HG03460 (cell line): Measurements from ENCODE around the gene FXYD4.
"Not testable (repeated sequence)": the region's sequence is repeated elsewhere in the genome, so short reads cannot be mapped to it uniquely, and the experiment has no call there.

Experiments
- ATAC-seq: cut with Tn5 transposase; IDR thresholded peaks from one replicate; pipeline ENCODE4 v1.9.1; 2021; ENCODE audit not compliant: unreplicated experiment

The FXYD4 gene

DNA sequence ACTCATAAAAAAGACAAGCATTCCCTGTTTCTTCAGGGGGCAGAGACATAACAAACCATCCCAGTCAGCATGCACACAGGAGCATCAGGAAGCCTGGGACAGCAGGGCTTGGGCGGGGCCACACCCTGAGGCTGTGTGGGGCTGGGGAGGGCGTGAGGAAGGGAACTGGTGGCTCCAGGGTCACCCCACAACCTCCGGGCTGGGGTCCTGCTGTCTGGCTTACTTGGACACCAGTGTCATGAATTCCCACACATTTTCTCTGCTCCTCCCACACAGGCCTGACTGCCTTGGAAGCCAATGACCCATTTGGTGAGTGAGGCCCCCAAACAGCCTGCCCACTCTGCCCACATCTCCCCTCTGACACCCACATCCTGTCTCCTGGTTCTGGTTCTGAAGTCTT lies 2.8 kb downstream of the FXYD4 start:
- no peak for ATAC-seq

- no peak for ATAC-seq
Observed at GRCh38 chr10:43375401-43376020, 4.1 kb downstream of the FXYD4 start.

- no peak for ATAC-seq
Observed at GRCh38 chr10:43376046-43376635, 4.7 kb downstream of the FXYD4 start.

GRCh38 chr10:43376828-43377423 lies 5.5 kb downstream of the FXYD4 start:
- no peak for ATAC-seq

DNA sequence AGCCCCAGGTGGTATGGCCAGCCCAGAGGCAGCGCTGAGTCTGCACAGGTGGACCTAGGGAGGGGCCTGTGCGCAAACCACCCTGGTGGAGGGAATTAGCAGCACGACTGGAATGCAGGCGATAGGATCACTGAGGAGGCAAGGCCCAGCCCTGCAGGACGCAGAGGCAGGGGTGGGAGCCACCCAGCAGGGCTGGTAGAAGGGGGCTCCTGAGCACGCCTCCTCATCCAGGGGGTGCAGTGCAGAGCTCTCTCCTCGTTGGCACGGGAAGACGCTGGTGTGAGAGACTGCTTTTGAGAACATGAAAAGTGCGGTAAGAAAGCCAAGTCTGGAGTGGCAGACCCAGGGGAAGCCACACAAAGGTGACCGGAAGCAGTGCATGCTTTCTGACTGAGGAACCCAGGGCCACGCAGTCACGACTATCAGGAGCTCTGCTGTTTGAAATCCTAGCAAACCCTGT lies 6.0 kb downstream of the FXYD4 start:
- ATAC-seq = no peak

- ATAC-seq = no peak
Observed at GRCh38 chr10:43380610-43381222, 9.3 kb downstream of the FXYD4 start.

DNA sequence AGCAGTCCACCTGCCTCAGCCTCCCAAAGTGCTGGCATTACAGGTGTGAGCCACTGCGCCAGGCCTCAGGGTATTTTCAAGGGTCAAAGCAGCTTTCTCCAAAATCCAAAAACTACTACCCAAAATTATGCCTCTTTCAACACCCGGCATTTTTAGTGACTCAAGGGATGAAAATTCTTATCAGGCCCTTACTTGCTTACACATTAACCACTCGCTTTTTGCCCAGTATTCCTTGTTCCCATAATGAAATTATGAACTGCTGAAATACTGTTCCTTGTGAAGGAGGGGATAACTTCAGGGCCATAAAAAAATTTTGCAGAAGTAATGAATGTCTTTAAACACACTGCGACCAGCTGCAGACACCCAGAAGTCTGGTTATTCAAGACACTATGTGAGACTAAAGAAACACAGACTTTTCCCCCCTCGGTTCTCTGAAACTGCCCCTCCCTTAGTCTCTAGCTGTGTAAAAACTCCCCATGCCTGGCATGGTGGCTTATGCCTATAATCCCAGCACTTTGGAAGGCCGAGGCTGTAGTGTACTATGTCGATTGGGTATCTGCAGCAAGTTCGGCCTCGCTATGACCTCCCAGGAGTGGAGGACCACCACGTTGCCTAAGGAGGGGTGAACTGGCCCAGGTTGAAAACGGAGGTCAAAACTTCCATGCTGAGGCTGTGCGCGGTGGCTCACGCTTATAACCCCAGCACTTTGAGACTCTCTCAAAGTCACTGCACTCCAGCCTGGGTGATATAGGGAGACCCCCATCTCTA lies 12.0 kb downstream of the FXYD4 start:
- no peak for ATAC-seq

- no peak for ATAC-seq
Observed at GRCh38 chr10:43384252-43385221, 13.1 kb downstream of the FXYD4 start.

GRCh38 chr10:43385412-43386004 lies 14.1 kb downstream of the FXYD4 start:
- ATAC-seq = no peak

GRCh38 chr10:43386549-43386948 lies 15.1 kb downstream of the FXYD4 start:
- ATAC-seq = no peak

DNA sequence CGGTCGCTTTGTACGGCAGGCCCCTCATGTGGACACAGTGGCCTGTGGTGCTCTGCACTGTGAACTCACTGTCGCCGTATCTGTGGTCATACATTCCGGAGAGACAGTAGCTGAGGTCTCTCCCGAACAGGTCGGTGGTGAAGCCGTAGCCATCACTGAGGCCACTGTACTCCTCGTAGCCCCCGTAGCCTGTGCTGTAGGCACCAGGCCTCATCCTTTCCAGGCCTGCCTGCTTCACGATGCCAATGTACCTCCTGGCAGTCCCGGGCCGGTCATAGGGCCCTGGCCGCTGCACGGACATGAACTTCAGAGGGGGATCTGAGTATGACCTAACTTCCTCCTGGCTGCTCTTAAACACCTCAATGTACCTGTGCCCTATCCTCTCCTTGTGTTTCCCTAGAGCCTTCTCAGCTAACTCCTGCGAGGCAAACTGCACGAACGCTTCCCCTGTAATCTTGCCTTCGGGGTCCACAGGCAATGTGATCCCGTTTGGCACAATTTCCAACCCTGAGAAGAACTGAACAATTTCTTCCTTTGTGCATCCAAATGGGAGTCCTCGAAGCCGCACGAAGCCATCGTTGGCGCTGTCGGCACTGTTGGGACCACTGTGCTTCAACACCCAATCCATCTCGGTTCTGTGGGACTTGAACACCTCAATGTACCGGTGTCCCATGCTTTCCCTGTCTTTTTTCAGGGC lies 15.7 kb downstream of the FXYD4 start:
- ATAC-seq = no peak

DNA sequence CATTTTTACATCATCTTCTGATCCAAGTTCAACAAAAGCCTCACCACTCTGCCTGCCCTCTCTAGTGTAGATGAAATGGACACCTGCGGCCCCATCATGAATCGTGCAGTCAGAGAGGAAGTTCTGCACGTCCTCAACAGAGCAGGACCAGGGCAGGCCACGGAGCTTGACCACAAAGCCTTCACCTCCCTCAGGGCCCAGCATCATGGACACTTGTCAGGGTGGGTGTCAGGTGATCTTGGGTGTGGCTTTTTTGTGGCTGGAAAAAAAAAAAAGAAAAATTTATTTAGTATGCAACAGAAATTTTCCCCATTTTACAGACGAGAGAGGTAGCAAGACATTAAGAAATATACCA lies 16.2 kb downstream of the FXYD4 start:
- no peak for ATAC-seq

GRCh38 chr10:43389867-43390266 lies 18.4 kb downstream of the FXYD4 start:
- no peak for ATAC-seq

DNA sequence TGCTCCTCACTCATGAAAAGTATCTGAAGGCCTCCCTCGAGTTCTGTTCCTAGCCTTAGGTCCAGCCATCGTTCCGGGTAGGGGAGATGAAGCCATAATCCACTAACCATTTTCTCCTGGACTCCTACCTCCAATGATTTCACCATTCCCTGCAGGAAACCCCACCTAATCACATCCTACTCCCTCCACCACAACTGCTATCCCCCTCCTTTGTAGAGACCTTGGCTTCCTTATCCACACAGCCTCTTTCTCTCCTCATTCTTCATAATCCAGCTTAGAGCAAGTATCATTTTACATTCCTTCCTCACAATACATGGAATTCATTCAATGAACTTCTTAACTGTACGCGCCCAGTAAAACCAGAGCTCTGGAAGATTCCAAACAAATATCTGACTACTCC lies 18.9 kb downstream of the FXYD4 start:
- ATAC-seq = no peak

DNA sequence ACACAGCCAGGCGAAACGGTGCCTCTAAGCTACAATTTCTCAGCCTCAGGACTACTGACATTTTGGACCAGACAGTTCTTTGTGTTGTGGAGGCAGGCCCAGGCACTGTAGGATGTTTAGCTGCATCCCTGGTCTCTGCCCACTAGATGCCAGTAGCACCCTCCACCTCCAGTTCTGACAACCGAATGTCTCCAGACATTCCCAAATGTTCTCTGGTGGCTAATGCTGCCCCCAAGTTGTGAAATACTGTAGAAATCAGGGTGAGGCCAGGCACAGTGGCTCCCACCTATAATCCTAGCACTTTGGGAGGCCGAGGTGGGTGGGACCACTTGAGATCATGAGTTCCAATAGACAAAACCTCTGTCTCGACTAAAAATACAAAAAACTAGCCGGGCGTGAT lies 19.3 kb downstream of the FXYD4 start:
- ATAC-seq = no peak

- ATAC-seq = no peak
Observed at GRCh38 chr10:43391496-43391895, 20.1 kb downstream of the FXYD4 start.

GRCh38 chr10:43392748-43393147 lies 21.3 kb downstream of the FXYD4 start:
- ATAC-seq = no peak

GRCh38 chr10:43393186-43393585 lies 21.8 kb downstream of the FXYD4 start:
- not testable (repeated sequence) for ATAC-seq

DNA sequence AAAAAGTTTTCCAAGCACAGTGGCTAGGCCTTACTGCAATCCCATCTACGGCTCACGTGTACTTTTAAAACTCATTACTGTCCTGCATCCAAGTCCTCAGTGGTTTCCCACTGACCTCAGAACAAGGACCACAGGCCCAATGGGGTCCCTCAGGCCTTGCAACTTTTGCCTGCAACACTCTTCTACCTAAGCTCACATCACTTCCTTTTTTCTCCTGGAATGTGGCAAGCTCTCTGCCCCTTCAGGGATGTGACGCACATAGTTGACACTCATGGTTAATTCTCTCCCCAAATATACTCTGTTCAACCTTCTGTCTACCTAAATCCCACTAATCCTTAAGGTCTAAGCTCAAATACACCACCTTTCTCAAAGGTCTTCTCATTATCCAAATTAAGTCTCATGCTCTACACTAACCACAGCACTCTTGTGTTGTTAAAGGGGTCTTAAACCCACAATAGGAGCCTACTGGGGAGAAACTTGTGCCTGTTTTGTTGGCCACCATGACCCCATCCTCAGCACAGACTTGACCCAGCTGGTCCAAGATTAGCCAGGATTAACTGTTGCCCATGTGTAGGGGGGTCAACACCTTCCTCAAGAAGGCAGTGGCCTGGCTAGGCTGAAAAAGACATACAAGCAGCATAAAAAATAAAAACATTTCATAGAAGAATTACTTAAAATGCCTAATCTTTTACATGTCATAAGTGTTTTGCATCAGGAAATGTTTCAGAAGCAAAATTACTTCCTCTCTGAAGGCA lies 22.3 kb downstream of the FXYD4 start:
- ATAC-seq = no peak
